ENCODE measurements around the gene SIL1.
"Not testable (repeated sequence)": the region's sequence is repeated elsewhere in the genome, so short reads cannot be mapped to it uniquely, and the experiment has no call there.

Gene SIL1

GRCh38 chr5:138936968-138937345 lies 261.2 kb downstream of the SIL1 start:
- DNase-seq: no peak

DNA sequence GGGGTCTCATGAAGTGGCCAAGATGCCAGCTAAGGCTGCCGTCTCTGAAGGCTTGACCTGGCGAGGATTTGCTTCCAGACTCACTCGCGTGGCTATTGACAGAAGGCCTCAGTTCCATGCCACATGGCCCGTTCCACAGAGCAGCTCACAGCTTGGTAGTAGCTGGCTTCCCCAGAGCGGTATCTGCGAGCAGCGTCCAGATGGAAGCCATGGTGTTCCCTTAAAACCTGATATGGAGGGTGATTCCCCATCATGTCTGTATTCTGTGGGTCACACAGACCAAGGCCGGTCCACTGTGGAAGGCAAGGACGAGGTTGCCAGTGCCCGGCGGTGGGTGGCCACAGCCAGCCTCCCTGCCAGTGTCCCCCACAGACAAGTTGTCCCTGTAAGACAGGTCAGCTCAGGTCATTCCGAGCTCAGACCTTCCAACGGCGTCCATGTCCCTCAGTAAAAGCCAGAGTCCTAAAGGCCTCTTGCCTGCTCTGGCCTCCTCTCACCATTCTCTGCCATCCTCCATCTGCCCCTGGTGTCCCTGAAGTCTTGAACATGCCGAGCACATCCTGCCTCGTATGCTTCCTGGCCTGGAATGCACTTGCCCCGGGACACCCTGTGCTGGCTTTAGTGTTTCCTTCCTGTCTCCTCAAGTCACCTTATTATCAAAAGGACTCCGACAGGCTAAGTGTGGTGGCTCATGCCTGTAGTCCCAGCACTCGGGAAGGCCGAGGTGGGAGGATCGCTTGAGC lies 261.8 kb downstream of the SIL1 start:
- no peak for DNase-seq

DNA sequence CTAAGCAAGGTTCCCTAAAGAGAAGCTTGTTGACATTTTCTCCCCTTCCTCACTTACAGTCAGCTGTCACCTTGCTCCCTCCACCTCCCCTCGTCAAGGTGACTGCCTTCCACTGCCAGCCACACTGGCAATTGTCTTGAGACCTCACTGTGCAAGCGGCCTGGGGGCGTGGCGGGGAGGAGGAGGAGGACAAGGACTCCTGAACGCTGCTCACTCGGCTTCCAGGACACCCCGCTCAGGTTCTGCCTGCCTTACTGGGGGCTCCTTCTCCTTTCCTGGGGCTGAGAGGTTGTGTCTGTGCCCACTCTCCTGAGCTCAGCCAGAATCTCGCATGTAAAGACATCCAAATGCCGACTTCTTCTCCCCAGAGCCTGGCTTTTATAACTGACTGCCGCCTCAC lies 262.7 kb downstream of the SIL1 start:
- no peak for DNase-seq

DNA sequence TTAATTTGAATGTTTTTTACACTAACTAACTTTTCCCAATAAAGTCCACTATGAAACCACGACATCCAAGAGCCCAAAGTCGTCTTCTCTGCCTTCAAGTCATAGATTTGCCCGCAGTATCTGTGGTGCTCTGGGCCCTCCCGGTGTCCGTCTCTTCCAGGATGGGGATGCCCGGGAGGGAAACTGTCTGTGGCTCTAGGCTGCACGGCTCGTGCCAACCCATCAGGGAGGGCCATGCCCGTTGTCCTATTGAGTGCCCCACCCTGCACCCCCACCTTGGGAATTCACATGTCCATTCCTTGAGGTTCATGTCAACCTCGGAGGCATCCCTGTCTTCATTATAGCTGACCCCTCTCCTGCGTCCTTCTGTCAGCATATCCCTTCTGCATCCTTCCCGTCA lies 263.2 kb downstream of the SIL1 start:
- DNase-seq: no peak

DNA sequence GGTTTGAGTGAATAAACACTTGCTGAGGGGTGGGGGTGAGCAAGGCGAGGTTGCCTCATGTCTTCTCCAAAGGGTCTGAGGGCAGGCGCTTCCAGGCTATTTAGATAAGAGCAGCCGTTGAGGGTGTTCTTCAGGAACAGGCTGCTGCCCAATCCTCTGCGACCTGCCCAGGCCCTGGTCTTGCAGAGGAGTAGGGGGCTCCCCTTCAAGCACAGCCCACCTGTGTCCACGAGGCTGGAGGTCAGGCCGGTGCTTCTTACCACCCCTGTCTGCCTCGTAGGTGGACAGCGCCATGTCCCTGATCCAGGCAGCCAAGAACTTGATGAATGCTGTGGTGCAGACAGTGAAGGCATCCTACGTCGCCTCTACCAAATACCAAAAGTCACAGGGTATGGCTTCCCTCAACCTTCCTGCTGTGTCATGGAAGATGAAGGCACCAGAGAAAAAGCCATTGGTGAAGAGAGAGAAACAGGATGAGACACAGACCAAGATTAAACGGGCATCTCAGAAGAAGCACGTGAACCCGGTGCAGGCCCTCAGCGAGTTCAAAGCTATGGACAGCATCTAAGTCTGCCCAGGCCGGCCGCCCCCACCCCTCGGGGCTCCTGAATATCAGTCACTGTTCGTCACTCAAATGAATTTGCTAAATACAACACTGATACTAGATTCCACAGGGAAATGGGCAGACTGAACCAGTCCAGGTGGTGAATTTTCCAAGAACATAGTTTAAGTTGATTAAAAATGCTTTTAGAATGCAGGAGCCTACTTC lies 264.5 kb downstream of the SIL1 start:
- no peak for DNase-seq

GRCh38 chr5:138932171-138932810 lies 265.9 kb downstream of the SIL1 start:
- DNase-seq: peak in 1 of 3 experiments; percentile 0

DNA sequence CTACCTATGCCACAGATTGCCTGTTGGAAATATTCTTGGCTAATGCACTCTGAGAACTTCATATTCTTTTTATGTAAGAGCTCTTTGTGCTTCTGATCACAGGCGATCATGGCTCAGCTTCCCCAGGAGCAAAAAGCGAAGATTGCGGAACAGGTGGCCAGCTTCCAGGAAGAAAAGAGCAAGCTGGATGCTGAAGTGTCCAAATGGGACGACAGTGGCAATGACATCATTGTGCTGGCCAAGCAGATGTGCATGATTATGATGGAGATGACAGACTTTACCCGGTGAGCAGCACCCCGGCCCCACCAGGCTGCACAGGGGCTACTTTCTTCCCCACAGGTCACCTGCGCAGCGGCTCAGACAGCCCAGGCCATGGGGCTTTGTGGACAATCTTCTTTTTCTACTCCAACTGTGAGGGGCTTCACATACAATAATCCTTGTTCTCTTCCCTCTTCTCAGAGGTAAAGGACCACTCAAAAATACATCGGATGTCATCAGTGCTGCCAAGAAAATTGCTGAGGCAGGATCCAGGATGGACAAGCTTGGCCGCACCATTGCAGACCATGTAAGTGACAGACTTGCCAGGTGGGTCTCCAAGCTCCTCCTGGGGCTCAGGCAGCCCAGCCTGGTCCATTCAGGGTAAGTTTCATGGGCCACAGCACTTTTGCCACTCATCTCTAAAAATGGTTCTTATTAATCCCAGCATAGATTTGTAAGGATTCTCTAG lies 267.6 kb downstream of the SIL1 start:
- no peak for DNase-seq

GRCh38 chr5:138929571-138929955 lies 268.6 kb downstream of the SIL1 start:
- DNase-seq: no peak

GRCh38 chr5:138927979-138928378 lies 270.2 kb downstream of the SIL1 start:
- DNase-seq: no peak

GRCh38 chr5:138927544-138927943 lies 270.6 kb downstream of the SIL1 start:
- DNase-seq: no peak

- no peak for DNase-seq
Measured at GRCh38 chr5:138926688-138927448, 271.3 kb downstream of the SIL1 start.

DNA sequence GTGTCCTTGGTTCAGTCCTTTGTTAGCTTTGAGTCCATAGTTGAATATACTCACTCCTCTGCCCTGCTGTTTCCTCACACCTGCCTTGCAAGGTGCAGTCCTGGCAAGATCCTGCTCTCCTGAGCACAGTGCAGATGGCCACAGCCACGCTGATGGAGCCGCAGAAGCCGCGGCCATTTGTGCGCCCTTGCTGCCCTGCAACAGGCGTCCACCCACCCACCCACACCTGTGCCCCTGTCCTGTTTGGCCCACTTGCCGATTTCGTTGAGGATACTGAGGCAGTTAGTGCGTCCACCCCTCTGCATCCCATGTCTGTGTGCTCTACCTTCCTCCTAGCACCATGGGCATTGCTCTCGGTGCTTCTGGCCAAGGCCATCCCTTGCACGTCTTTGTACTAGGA lies 271.9 kb downstream of the SIL1 start:
- no peak for DNase-seq

DNA sequence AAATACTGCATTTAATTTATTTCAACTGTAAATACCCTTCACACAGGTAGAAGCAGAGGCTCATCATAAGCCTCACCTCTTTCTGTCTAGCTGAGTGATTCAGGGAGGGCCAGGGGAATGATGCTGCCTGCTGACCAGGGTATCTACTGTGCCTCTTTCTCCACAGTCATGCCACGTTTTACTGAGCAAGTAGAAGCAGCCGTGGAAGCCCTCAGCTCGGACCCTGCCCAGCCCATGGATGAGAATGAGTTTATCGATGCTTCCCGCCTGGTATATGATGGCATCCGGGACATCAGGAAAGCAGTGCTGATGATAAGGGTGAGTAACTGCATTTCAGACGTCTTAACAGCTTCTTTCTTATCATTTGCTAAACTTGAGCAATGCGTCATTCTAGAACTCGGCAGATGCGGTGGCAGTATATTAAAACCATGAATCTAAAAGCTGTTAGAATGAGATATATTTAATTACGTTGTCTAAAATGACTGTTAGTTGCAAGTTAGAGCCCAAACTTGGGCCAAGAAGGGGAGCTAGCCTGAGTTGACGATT lies 273.0 kb downstream of the SIL1 start:
- no peak for DNase-seq

DNA sequence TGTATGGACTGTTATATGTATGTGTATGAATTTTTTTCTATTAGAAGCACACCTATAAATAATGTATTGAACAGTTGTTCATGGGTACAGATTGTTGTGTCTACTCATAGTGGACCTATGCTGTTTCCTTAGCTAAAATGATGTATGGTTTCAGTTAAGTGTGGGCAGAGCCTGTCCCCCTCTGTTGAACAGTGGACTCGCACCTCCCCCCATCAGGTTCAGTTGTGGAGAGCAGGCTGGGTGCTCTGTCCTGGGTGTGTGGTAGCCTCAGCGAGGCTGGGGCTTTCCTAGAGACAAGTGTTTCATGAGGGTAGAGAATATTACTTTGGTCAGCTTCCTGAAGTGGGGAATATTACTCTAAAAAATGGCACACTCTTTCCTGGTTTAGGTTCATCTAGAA lies 275.7 kb downstream of the SIL1 start:
- DNase-seq: no peak

DNA sequence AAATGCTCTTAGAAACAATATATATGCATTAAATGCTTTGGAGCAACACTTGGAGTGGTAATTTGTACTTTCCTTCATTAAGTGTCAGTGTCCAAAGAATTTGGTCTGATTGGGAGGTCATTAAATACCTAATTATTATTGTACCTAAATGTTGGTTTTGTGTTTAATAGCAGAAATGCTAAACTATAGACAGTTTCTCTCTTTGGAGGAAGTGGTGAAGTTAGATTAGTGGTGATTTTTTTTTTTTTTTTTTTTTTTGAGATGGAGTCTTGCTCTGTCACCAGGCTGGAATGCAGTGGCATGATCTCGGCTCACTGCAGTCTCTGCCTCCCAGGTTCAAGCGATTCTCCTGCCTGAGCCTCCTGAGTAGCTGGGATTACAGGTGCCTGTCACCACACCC lies 276.8 kb downstream of the SIL1 start:
- DNase-seq: not testable (repeated sequence)

- no peak for DNase-seq
Measured at GRCh38 chr5:138920181-138920580, 278.0 kb downstream of the SIL1 start.

- no peak for DNase-seq
Measured at GRCh38 chr5:138918686-138919085, 279.5 kb downstream of the SIL1 start.

DNA sequence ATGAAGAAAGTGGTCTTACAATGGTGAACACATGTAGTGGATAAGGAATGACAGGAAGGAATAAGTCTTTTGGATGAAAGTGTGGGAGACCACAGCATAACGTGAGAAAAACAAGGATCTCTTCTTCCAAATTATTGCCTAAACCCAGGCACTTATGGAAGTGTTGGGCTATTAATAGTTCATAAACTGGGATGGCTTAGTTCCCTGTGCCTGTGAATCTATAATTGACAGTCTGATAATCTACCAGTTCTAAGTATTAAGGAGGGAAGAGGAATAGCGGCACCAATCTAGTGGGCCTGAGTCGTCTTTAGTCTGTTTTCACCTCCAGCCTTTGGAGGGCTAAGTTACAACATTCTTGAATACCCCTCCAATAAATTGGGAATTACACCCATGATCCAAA lies 283.8 kb downstream of the SIL1 start:
- DNase-seq: no peak

DNA sequence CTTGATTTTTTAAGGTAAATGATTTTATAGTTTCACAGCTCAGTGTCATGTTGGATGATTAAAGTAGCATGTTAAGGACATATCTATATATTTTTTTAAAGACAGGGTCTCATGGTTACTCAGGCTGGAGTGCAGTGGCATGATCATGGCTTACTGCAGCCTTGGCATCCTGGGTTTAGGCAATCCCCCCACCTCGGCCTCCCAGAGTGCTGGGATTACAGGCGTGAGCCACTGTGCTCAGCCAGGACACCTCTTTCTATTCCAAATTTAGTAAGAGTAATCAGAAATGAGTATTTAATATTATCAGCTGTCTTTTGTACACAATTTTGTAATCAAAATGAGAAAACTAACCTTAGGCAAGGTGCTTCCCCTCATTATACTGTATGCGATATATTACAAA lies 284.4 kb downstream of the SIL1 start:
- DNase-seq: no peak

- no peak for DNase-seq
Measured at GRCh38 chr5:138912093-138912492, 286.1 kb downstream of the SIL1 start.

DNA sequence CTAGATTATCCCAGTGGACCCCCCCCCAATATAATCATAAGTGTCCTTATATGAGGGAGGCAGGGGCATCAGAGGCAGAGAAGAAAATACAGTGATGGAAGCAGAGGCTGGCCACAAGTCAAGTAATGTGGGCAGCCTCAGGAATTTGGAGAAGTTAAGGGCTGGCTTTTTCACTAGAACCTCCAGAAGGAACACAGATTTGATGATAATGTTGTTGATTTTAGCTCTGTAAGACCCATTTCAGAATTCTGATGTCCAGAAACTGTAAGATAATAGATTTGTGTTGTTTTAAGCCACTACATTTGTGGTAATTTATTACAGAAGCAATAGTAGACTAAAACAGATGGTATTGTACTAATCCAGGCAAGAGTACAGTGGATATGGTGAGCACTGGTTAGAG lies 286.7 kb downstream of the SIL1 start:
- no peak for DNase-seq

DNA sequence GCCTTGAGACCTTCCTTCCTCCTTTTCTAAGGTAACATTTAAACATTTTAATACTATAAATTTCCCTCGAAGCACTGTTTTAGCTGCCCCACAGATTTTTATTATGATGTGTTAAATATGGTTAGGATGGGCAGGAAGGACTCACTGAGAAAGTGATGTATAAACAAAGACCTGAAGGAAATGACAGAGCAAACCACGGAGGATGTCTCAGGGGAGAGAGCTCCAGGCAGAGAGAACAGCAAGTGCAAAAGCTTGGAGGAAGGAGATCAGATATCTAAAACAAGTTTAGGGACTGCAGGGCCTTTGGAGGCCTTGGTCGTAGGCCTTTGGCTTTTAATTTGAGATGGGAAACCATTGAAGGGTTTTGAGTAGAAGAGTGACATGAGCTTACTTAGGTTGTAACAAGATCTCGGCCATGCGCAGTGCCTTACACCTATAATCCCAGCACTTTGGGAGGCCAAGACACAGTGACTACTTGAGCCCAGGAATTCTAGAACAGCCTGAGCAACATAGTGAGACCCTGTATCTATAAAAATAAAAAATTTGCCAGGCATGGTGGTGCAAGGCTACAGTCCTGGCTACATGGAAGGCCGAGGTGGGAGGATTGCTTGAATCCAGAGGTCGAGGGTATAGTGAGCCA lies 287.5 kb downstream of the SIL1 start:
- DNase-seq: no peak

All from NCI-H1417 (cell line).